ENCODE measurements around the gene SPRYD7. TPM values are rescaled to one million over a fixed set of nuclear protein-coding genes. Genes with fewer than 3 reads are reported as not detected.

SPRYD7 gene
- total and polyA plus RNA-seq, 2 of the 13 experiments (the other 11 are each of a cell fraction or from before 2014, with no cell fraction given): 2.7 to 5.9 TPM

GRCh38 chr13:49976314-49977258 lies 40.4 kb upstream of the SPRYD7 start:
- no peak overlapping the region for H3K27ac ChIP-seq (ENCODE audit: extremely low read length, insufficient read depth, low read length)
- in situ Hi-C loops (cut with HindIII; ENCODE audit: extremely low pct_ligation_motif_present, low pct_unique_long_range_greater_than_20kb): loop anchor here (10.0 to 25.0 kb wide), 4 partner anchors 561 to 1086 kb away; no protein-coding TSS in a partner anchor
- H3K79me2 ChIP-seq (ENCODE audit: insufficient read depth, low read length): no peaks in the 10 kb centered on the region
- peak overlapping the region in 1 of 3 experiments; percentile 4; a peak in 1 of 6 replicates for H3K4me3 ChIP-seq (replicated peaks in 1 of 3; ENCODE audit: insufficient read depth in 1 of 3, low read depth in 2 of 3, low read length in 3 of 3)
- H3K9me3 ChIP-seq (ENCODE audit: low read length): no peaks in the 10 kb centered on the region
- no peaks in the 10 kb centered on the region for H4K20me1 ChIP-seq (ENCODE audit: insufficient read depth, low read length)
- WGBS (ENCODE audit: low lambda C conversion rate): 25% methylated on average over 8 of the region's 8 CpGs
- FAIRE-seq (peak; percentile 52), DNase-seq (ENCODE audit: low spot score) (peak; percentile 65), ATAC-seq (peak; percentile 87)
- ChIA-PET CTCF (ENCODE audit: low intra/inter-chr PET ratio, low total read pairs) (interaction anchor here (0.7 kb wide), 1 partner anchor 825 kb away, joined by 3 read pairs; no protein-coding TSS in a partner anchor), POLR2A (interaction anchor here (0.9 to 1.5 kb wide), 2 partner anchors 104 to 935 kb away, joined by 3 read pairs; no protein-coding TSS in a partner anchor)
- peaks cover 24% of the 10 kb centered on the region for H3K4me1 ChIP-seq (ENCODE audit: insufficient read depth, low read length)
- H3K4me2 ChIP-seq (ENCODE audit: low read depth, low read length): peak overlapping the region; percentile 48
- no peaks in the 10 kb centered on the region for H3K36me3 ChIP-seq (replicated peaks in 1 of 2; ENCODE audit: control insufficient read depth in 1 of 2, insufficient read depth in 2 of 2, low read length in 2 of 2)
- no TSS peak for BruUV-seq (replicated peaks)
- intact Hi-C loops (cut with micrococcal nuclease; ENCODE audit: unreplicated experiment): loop anchor here (1.0 to 5.0 kb wide), 4 partner anchors 106 to 1094 kb away; no protein-coding TSS in a partner anchor
- H3K27me3 ChIP-seq (ENCODE audit: control insufficient read depth in 1 of 2, insufficient read depth in 2 of 2, low read length in 2 of 2): no peaks in the 10 kb centered on the region
- H3K9ac ChIP-seq (ENCODE audit: insufficient read depth, low read depth, low read length): no peak overlapping the region
- H2AFZ ChIP-seq (ENCODE audit: low read length): no peak overlapping the region
- TF ChIP-seq SAP130 (CRISPR knock-in tag; IDR thresholded peaks at IDR 0.05; ENCODE audit: low read depth) (peak; percentile 21; the same call in 1 of the 2 replicates), KLF13 (CRISPR knock-in tag; IDR thresholded peaks at IDR 0.05) (no peak), HINFP (CRISPR knock-in tag; IDR thresholded peaks at IDR 0.05; ENCODE audit: low read depth) (no peak), RFX1 (IDR thresholded peaks at IDR 0.05) (no peak), FOSL2 (CRISPR knock-in tag; IDR thresholded peaks at IDR 0.05) (peak; percentile 18; the same call in 1 of the 2 replicates), RAD21 (CRISPR knock-in tag; IDR thresholded peaks at IDR 0.05) (peak; percentile 81), SMC3 (IDR thresholded peaks at IDR 0.05; ENCODE audit: low read length) (peak; percentile 83), CTCF (CRISPR knock-in tag; IDR thresholded peaks at IDR 0.05) (peak; percentile 94), FIP1L1 (IDR thresholded peaks at IDR 0.05; ENCODE audit: borderline replicate concordance, insufficient read depth, low read depth, low read length) (no peak), SNRNP70 (IDR thresholded peaks at IDR 0.05; ENCODE audit: low read depth, low read length) (no peak), CEBPB (IDR thresholded peaks at IDR 0.05; ENCODE audit: borderline replicate concordance, low read depth, low read length) (peak; percentile 71), PHF8 (CRISPR knock-in tag; IDR thresholded peaks at IDR 0.05) (no peak), ELF3 (CRISPR knock-in tag; IDR thresholded peaks at IDR 0.05) (peak; percentile 42; the same call in 1 of the 2 replicates), MAFG (CRISPR knock-in tag; IDR thresholded peaks at IDR 0.05) (no peak), STAG1 (CRISPR knock-in tag; IDR thresholded peaks at IDR 0.05) (peak; percentile 98)
- TF ChIP-seq, protein P1, sequence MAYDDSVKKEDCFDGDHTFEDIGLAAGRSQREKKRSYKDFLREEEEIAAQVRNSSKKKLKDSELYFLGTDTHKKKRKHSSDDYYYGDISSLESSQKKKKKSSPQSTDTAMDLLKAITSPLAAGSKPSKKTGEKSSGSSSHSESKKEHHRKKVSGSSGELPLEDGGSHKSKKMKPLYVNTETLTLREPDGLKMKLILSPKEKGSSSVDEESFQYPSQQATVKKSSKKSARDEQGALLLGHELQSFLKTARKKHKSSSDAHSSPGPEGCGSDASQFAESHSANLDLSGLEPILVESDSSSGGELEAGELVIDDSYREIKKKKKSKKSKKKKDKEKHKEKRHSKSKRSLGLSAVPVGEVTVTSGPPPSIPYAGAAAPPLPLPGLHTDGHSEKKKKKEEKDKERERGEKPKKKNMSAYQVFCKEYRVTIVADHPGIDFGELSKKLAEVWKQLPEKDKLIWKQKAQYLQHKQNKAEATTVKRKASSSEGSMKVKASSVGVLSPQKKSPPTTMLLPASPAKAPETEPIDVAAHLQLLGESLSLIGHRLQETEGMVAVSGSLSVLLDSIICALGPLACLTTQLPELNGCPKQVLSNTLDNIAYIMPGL (CRISPR knock-in tag; IDR thresholded peaks at IDR 0.05; ENCODE audit: borderline replicate concordance in 1 of 2, low read depth in 1 of 2): peak in 1 of 2 experiments; percentile 32; a peak in 1 of 4 replicates
- TF ChIP-seq, protein P2, sequence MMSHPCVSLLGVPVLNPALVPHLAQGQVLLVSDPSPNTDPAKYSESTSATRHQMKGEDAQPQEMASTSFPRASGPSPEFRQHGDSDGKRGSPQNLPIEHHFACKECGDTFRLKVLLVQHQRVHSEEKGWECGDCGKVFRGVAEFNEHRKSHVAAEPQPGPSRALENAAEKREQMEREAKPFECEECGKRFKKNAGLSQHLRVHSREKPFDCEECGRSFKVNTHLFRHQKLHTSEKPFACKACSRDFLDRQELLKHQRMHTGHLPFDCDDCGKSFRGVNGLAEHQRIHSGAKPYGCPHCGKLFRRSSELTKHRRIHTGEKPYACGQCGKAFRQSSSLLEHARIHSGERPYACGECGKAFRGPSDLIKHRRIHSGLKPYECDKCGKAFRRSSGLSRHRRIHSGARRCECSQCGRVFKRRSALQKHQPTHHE (CRISPR knock-in tag; IDR thresholded peaks at IDR 0.05; ENCODE audit: borderline replicate concordance): no peak
